K562 (cell line): ENCODE measurements around the gene BPIFB6. TPM values are rescaled to one million over a fixed set of nuclear protein-coding genes. Genes with fewer than 3 reads are reported as not detected.

ENCODE experiments used
- ATAC-seq: fragments of 200-7000 bp; cut with Tn5 transposase; 3 replicates; pipeline ENCODE4 v1.9.1; 2020; ENCODE audit warnings: moderate library complexity
- BruUV-seq: library from RNA; stranded (reverse); fragments of 400-500 nt; replicated peaks from 2 replicates; lab custom pipeline; 2021; lab: Mats Ljungman, UMichigan
- CTCF ChIA-PET: fragments of 300-600 bp; formaldehyde crosslinking; extraction: SDS; loops from one replicate; lab custom pipeline; 2021; ENCODE audit warnings: low intra/inter-chr PET ratio; lab: Yijun Ruan, JAX
- POLR2A ChIA-PET: fragments of 300-600, 350-650 bp; sonication (Branson Sonifier 250); formaldehyde crosslinking; extraction: SDS; loops from one replicate; lab custom pipeline; 2021; ENCODE audit warnings: antibody characterized with exemption, inconsistent platforms; lab: Yijun Ruan, JAX
- DNase-seq, 4 experiments: peaks; one replicate each; pipeline versions ENCODE4 v3.0.0 to v3.0.0-alpha.2; 2011 to 2018; ENCODE audit warnings: low spot score in 3 of 4, mixed read lengths in 3 of 4; ENCODE audit errors: extremely low read depth in 1 of 4
- FAIRE-seq: peaks from 2 replicates; lab custom pipeline; 2011; peaks lifted over from hg19 to GRCh38; lab: Jason Lieb, UNC
- H2AFZ ChIP-seq: 2 replicates; pipeline ENCODE4 v1.6.0; 2011; ENCODE audit warnings: low read depth, low read length, control low read depth, inconsistent platforms
- H3K27ac ChIP-seq: fragments of 200-600 bp; 3 replicates; pipeline ENCODE4 v1.8.0; 2011; ENCODE audit warnings: low read depth, mild to moderate bottlenecking, control low read depth, inconsistent platforms, low read length, moderate library complexity, mixed read lengths; ENCODE audit errors: extremely low read depth
- H3K27me3 ChIP-seq, 2 experiments: fragments of 300-600 bp in 1 of 2; 2 replicates in 1 of 2; 3 replicates in 1 of 2; pipeline versions ENCODE4 v1.6.0 to v1.8.0; 2011; ENCODE audit warnings: inconsistent platforms in 2 of 2, low read length in 2 of 2, mild to moderate bottlenecking in 1 of 2, mixed read lengths in 1 of 2, moderate library complexity in 1 of 2; ENCODE audit not compliant: control insufficient read depth in 2 of 2, insufficient read depth in 2 of 2
- H3K36me3 ChIP-seq: fragments of 300-600 bp; 3 replicates; pipeline ENCODE4 v1.8.0; 2011; ENCODE audit warnings: mild to moderate bottlenecking, low read length, inconsistent platforms; ENCODE audit not compliant: control insufficient read depth, insufficient read depth
- H3K4me1 ChIP-seq, 2 experiments: fragments of 200-600 bp in 1 of 2; replicated peaks in 1 of 2; 2 replicates in 1 of 2; 3 replicates in 1 of 2; pipeline versions ENCODE4 v1.5.1 to v1.8.0; 2011; ENCODE audit warnings: inconsistent platforms in 2 of 2, low read length in 2 of 2, mild to moderate bottlenecking in 1 of 2, mixed read lengths in 1 of 2, moderate library complexity in 1 of 2; ENCODE audit not compliant: control insufficient read depth in 2 of 2, insufficient read depth in 2 of 2
- H3K4me2 ChIP-seq: 2 replicates; pipeline ENCODE4 v1.6.1; 2011; ENCODE audit warnings: low read length, control low read depth, inconsistent platforms, mixed read lengths; ENCODE audit not compliant: insufficient read depth
- H3K4me3 ChIP-seq: fragments of 200-600 bp; sonication (generic), shearing (Covaris generic); 2 replicates; pipeline ENCODE4 v1.5.1; 2016; ENCODE audit warnings: control low read depth, inconsistent platforms
- H3K79me2 ChIP-seq: fragments of 200-600 bp; 3 replicates; pipeline ENCODE4 v1.8.0; 2011; ENCODE audit warnings: low read length, inconsistent platforms; ENCODE audit not compliant: control insufficient read depth, insufficient read depth
- H3K9ac ChIP-seq, 2 experiments: 2 replicates each; pipeline versions ENCODE4 v1.6.0 to v1.6.1; 2011; ENCODE audit warnings: low read depth in 2 of 2, low read length in 2 of 2, control low read depth in 1 of 2, inconsistent platforms in 1 of 2, mild to moderate bottlenecking in 1 of 2, mixed read lengths in 1 of 2; ENCODE audit not compliant: insufficient read depth in 1 of 2
- H3K9me1 ChIP-seq: one replicate; pipeline ENCODE4 v1.6.0; 2011; ENCODE audit warnings: inconsistent platforms, mild to moderate bottlenecking, low read length, moderate library complexity; ENCODE audit not compliant: control insufficient read depth, insufficient read depth
- H3K9me3 ChIP-seq: replicated peaks from 2 replicates; pipeline ENCODE4 v1.5.1; 2011; ENCODE audit warnings: low read depth, low read length, inconsistent platforms; ENCODE audit not compliant: control insufficient read depth, insufficient read depth
- H4K20me1 ChIP-seq: replicated peaks from 2 replicates; pipeline ENCODE4 v1.6.1; 2011; ENCODE audit warnings: low read length, inconsistent platforms, mixed read lengths; ENCODE audit not compliant: control insufficient read depth, insufficient read depth
- EP300 ChIP-seq: IDR thresholded peaks from 2 replicates; pipeline ENCODE4 v1.6.1; 2012; ENCODE audit warnings: low read length, improper control_type of control experiment
- ESRRB ChIP-seq: fragments of 250-450 bp; sonication (Bioruptor Pico); IDR thresholded peaks from 2 replicates; pipeline ENCODE4 v1.5.0; 2020; ENCODE audit warnings: mild to moderate bottlenecking, moderate library complexity, borderline replicate concordance
- GATA2 ChIP-seq: sonication (generic); formaldehyde crosslinking; IDR thresholded peaks from 2 replicates; pipeline ENCODE4 v1.4.0; 2020; ENCODE audit warnings: mild to moderate bottlenecking, missing genetic modification reagents
- HBP1 ChIP-seq: fragments of 450-650 bp; formaldehyde crosslinking; IDR thresholded peaks from 2 replicates; pipeline ENCODE4 v1.4.0; 2022; ENCODE audit warnings: missing genetic modification characterization
- LEF1 ChIP-seq: fragments of 450-650 bp; IDR thresholded peaks from 2 replicates; pipeline ENCODE4 v1.6.1; 2016; ENCODE audit warnings: mild to moderate bottlenecking
- MAFK ChIP-seq: IDR thresholded peaks from 2 replicates; pipeline ENCODE4 v1.6.1; 2011; ENCODE audit warnings: low read length, improper control_type of control experiment
- MEF2D ChIP-seq: conservative IDR thresholded peaks from 2 replicates; pipeline ENCODE4 v1.6.1; 2016; ENCODE audit warnings: low read depth, missing genetic modification characterization, missing compliant biosample characterization
- NONO ChIP-seq, 2 experiments: fragments of 200-400 bp in 1 of 2; fragments of 450-650 bp in 1 of 2; formaldehyde crosslinking in 1 of 2; IDR thresholded peaks; 2 replicates each; pipeline ENCODE4 v1.6.1; 2017; ENCODE audit warnings: low read depth in 2 of 2, mild to moderate bottlenecking in 2 of 2, moderate library complexity in 2 of 2, low read length in 1 of 2
- PML ChIP-seq: IDR thresholded peaks from 2 replicates; pipeline ENCODE4 v1.6.1; 2012; ENCODE audit warnings: low read length, inconsistent platforms
- SMARCE1 ChIP-seq: fragments of 450-650 bp; IDR thresholded peaks from 2 replicates; pipeline ENCODE4 v1.7.1; 2016; ENCODE audit warnings: mild to moderate bottlenecking
- TAF1 ChIP-seq: IDR thresholded peaks from 2 replicates; pipeline ENCODE4 v1.6.1; 2011; ENCODE audit warnings: mild to moderate bottlenecking, low read length, moderate library complexity; ENCODE audit not compliant: insufficient read depth, control insufficient read depth, severe bottlenecking; ENCODE audit errors: extremely low read depth
- ZKSCAN1 ChIP-seq: fragments of 150-350 bp; IDR thresholded peaks from 2 replicates; pipeline ENCODE4 v1.6.1; 2016; ENCODE audit warnings: low read depth, low read length
- ZNF133 ChIP-seq: fragments of 250-450 bp; sonication (Bioruptor Pico); IDR thresholded peaks from 2 replicates; pipeline ENCODE4 v1.4.0; 2020; ENCODE audit warnings: mild to moderate bottlenecking
- WGBS: fragments of 100-300 bp; shearing (Covaris generic); methylation state at CpG from one replicate; pipeline ENCODE4 v1.1.6; 2016; ENCODE audit warnings: low coverage, mixed read lengths; ENCODE audit not compliant: insufficient coverage; ENCODE audit errors: missing lambda C conversion rate; 5-methylcytosine and 5-hydroxymethylcytosine counted together
- in situ Hi-C: fragments of 300-500 bp; cut with MboI; formaldehyde crosslinking; loops from 4 replicates; pipeline ENCODE4 v1.15.0; 2018; ENCODE audit warnings: inconsistent platforms, mixed read lengths
- intact Hi-C: fragments of 100-400 bp; cut with micrococcal nuclease; formaldehyde crosslinking; loops from 2 replicates; pipeline ENCODE4 v1.14.2; 2022
- polyA plus RNA-seq, 8 experiments: library from polyadenylated mRNA; depleted of rRNA in 4 of 8; stranded (reverse) in 5 of 8; unstranded in 3 of 8; fragments of >200 nt; fragmentation: Nextera tagmentation in 2 of 8; fragmentation: Illumina TruSeq in 1 of 8; extraction: Ambion mirVana in 2 of 8; extraction: Trizol in 1 of 8; gene quantifications; 2 replicates each; pipeline versions ENCODE4 v1.2.1 to v1.2.3, GENCODE V29; 2011 to 2014; ENCODE audit warnings: inconsistent platforms in 1 of 8, missing spikeins in 1 of 8
- total RNA-seq, 7 experiments: library from RNA; depleted of rRNA in 6 of 7; stranded (reverse); fragments of >200 nt in 6 of 7; fragmentation: Illumina TruSeq in 2 of 7; extraction: Trizol in 2 of 7; gene quantifications; 2 replicates each; pipeline versions ENCODE4 v1.2.1 to v1.2.3, GENCODE V29; 2011 to 2021; ENCODE audit warnings: low replicate concordance in 1 of 7

The BPIFB6 gene
- total and polyA plus RNA-seq, 9 of the 15 experiments (the other 6 are each of a cell fraction or from before 2014, with no cell fraction given), result not detected

GRCh38 chr20:33004141-33004751 lies 27.2 kb upstream of the BPIFB6 start, which contains the start of gene SUN5:
Gene SUN5 (minus strand): TSS chr20:33004433. CDS start chr20:33004340, 93 bp downstream.
- H2AFZ ChIP-seq, result no peak within 1 kb of the TSS
- H3K79me2 ChIP-seq, result no peaks in the 10 kb centered on the region
- in situ Hi-C loops (no loop called here), intact Hi-C loops (loop anchor here (2.0 kb wide), 1 partner anchor 101 kb away; no protein-coding TSS in a partner anchor)
- no peak within 1 kb of the TSS for H3K4me3 ChIP-seq
- DNase-seq, result no peak
- no peak for ATAC-seq
- ChIA-PET POLR2A (interaction anchor here (0.6 to 1.1 kb wide), 3 partner anchors 19 to 181 kb away, joined by 3 to 5 read pairs (median 4); no protein-coding TSS in a partner anchor), CTCF (interaction anchor here (1.0 to 1.3 kb wide), 2 partner anchors 101 to 102 kb away, joined by 3 to 6 read pairs; no protein-coding TSS in a partner anchor)
- no peaks in the 10 kb centered on the region for H4K20me1 ChIP-seq
- no peak within 1 kb of the TSS for H3K4me2 ChIP-seq
- no peaks in the 10 kb centered on the region for H3K36me3 ChIP-seq
- H3K27ac ChIP-seq, result no peak within 1 kb of the TSS
- BruUV-seq, result no TSS peak
- no peaks in the 10 kb centered on the region for H3K9me1 ChIP-seq
- no peak for FAIRE-seq
- H3K9ac ChIP-seq, result no peak within 1 kb of the TSS
- TF ChIP-seq MAFK (no peak), LEF1 (no peak), SMARCE1 (no peak), ZKSCAN1 (no peak), EP300 (no peak), HBP1 (CRISPR knock-in tag) (no peak), NONO (IDR thresholded peaks at IDR 0.05; ENCODE audit: low read depth in 2 of 2, low read length in 1 of 2) (no peak), GATA2 (CRISPR knock-in tag) (no peak), ESRRB (no peak), PML (no peak), ZNF133 (CRISPR knock-in tag) (no peak), TAF1 (no peak), MEF2D (tag) (no peak)
- 0% methylated on average over 6 of the region's 6 CpGs for WGBS
- no peaks in the 10 kb centered on the region; a peak in 1 of 5 replicates for H3K4me1 ChIP-seq
- H3K27me3 ChIP-seq, result peaks cover 5 to 41% of the 10 kb centered on the region in 2 experiments; a peak in 3 of 5 replicates
- peaks cover 4% of the 10 kb centered on the region for H3K9me3 ChIP-seq
